Activated T-cell treated with anti-CD3 and anti-CD28 coated beads, Interleukin-2, amount 50 U/mL, for 4 hours (primary cell): Measurements from ENCODE around the gene GALNT10. TPM values are rescaled to one million over a fixed set of nuclear protein-coding genes. Genes with fewer than 3 reads are reported as not detected.

Experiments used
- ATAC-seq, 2 donors: fragments of 200-7000 bp; cut with Tn5 transposase; one replicate each; pipeline ENCODE4 v1.10.0; 2021
- DNase-seq: peaks from one replicate; pipeline ENCODE4 v3.0.0-alpha.2; 2020
- H3K27me3 Mint-ChIP-seq: one replicate; pipeline ENCODE4 v1.8.0; 2021; ENCODE audit warnings: low read depth, mixed read lengths
- H3K36me3 Mint-ChIP-seq: one replicate; pipeline ENCODE4 v1.8.0; 2022; ENCODE audit warnings: mixed read lengths; ENCODE audit not compliant: insufficient read depth
- H3K4me1 Mint-ChIP-seq: one replicate; pipeline ENCODE4 v1.8.0; 2021; ENCODE audit warnings: low read depth, mixed read lengths
- H3K4me3 Mint-ChIP-seq: one replicate; pipeline ENCODE4 v1.8.0; 2021; ENCODE audit warnings: mild to moderate bottlenecking, moderate library complexity, mixed read lengths
- H3K9me3 Mint-ChIP-seq: one replicate; pipeline ENCODE4 v1.8.0; 2021; ENCODE audit warnings: mixed read lengths
- total RNA-seq, 3 donors: library from RNA; stranded (reverse); gene quantifications; one replicate each; pipeline ENCODE4 v1.2.1, GENCODE V29; 2021

Gene GALNT10
- total RNA-seq, 3 donors from 2014 or later = 26.8 to 34.8 (median 34.6) TPM

GRCh38 chr5:154244476-154244875, 53.9 kb downstream of the GALNT10 start:
- no peaks in the 10 kb centered on the region for H3K27me3 Mint-ChIP-seq
- ATAC-seq = no peak
- no peaks in the 10 kb centered on the region for H3K9me3 Mint-ChIP-seq
- peaks cover 19% of the 10 kb centered on the region for H3K4me1 Mint-ChIP-seq
- peaks cover 10% of the 10 kb centered on the region for H3K36me3 Mint-ChIP-seq
- DNase-seq = no peak
- H3K4me3 Mint-ChIP-seq = no peak overlapping the region

- peaks cover 13% of the 10 kb centered on the region for H3K9me3 Mint-ChIP-seq
- DNase-seq (no peak), ATAC-seq (no peak)
- H3K4me1 Mint-ChIP-seq = peaks cover 9% of the 10 kb centered on the region
- no peaks in the 10 kb centered on the region for H3K27me3 Mint-ChIP-seq
- H3K36me3 Mint-ChIP-seq = peaks cover 27% of the 10 kb centered on the region
- no peak overlapping the region for H3K4me3 Mint-ChIP-seq
These were observed 58.2 kb downstream of the GALNT10 start for GRCh38 chr5:154248691-154249090.

- H3K27me3 Mint-ChIP-seq = no peaks in the 10 kb centered on the region
- ATAC-seq (no peak), DNase-seq (no peak)
- no peak overlapping the region for H3K4me3 Mint-ChIP-seq
- H3K9me3 Mint-ChIP-seq = peaks cover 13% of the 10 kb centered on the region
- peaks cover 7% of the 10 kb centered on the region for H3K4me1 Mint-ChIP-seq
- H3K36me3 Mint-ChIP-seq = peaks cover 31% of the 10 kb centered on the region
These were observed 59.3 kb downstream of the GALNT10 start for GRCh38 chr5:154249826-154250225.

GRCh38 chr5:154251529-154251928, 61.0 kb downstream of the GALNT10 start:
- H3K4me3 Mint-ChIP-seq = no peak overlapping the region
- ATAC-seq (no peak), DNase-seq (no peak)
- no peaks in the 10 kb centered on the region for H3K27me3 Mint-ChIP-seq
- H3K36me3 Mint-ChIP-seq = peaks cover 34% of the 10 kb centered on the region
- peaks cover 4% of the 10 kb centered on the region for H3K4me1 Mint-ChIP-seq
- H3K9me3 Mint-ChIP-seq = peaks cover 13% of the 10 kb centered on the region

- H3K36me3 Mint-ChIP-seq = peaks cover 40% of the 10 kb centered on the region
- H3K27me3 Mint-ChIP-seq = no peaks in the 10 kb centered on the region
- no peak overlapping the region for H3K4me3 Mint-ChIP-seq
- peaks cover 5% of the 10 kb centered on the region for H3K4me1 Mint-ChIP-seq
- ATAC-seq = no peak
- no peak for DNase-seq
- peaks cover 13% of the 10 kb centered on the region for H3K9me3 Mint-ChIP-seq
These were observed 63.3 kb downstream of the GALNT10 start for GRCh38 chr5:154253807-154254206.

GRCh38 chr5:154254896-154255295, 64.4 kb downstream of the GALNT10 start:
- Mint-ChIP-seq H3K4me3 (no peak overlapping the region), H3K27me3 (no peaks in the 10 kb centered on the region), H3K4me1 (peaks cover 3% of the 10 kb centered on the region), H3K9me3 (peaks cover 13% of the 10 kb centered on the region), H3K36me3 (peaks cover 44% of the 10 kb centered on the region)
- no peak for ATAC-seq
- DNase-seq = no peak

- no peaks in the 10 kb centered on the region for H3K27me3 Mint-ChIP-seq
- H3K36me3 Mint-ChIP-seq = peaks cover 36% of the 10 kb centered on the region
- H3K9me3 Mint-ChIP-seq = peaks cover 9% of the 10 kb centered on the region
- H3K4me1 Mint-ChIP-seq = peaks cover 3% of the 10 kb centered on the region
- no peak overlapping the region for H3K4me3 Mint-ChIP-seq
- DNase-seq = no peak
- ATAC-seq = no peak
These were observed 66.5 kb downstream of the GALNT10 start for GRCh38 chr5:154257046-154257445.

GRCh38 chr5:154258531-154259217, 68.1 kb downstream of the GALNT10 start:
- Mint-ChIP-seq H3K27me3 (no peaks in the 10 kb centered on the region), H3K9me3 (no peaks in the 10 kb centered on the region), H3K4me3 (no peak overlapping the region), H3K4me1 (peaks cover 3% of the 10 kb centered on the region), H3K36me3 (peaks cover 36% of the 10 kb centered on the region)
- DNase-seq (no peak), ATAC-seq (no peak)

- no peak overlapping the region for H3K4me3 Mint-ChIP-seq
- peaks cover 6% of the 10 kb centered on the region for H3K4me1 Mint-ChIP-seq
- H3K27me3 Mint-ChIP-seq = no peaks in the 10 kb centered on the region
- no peak for ATAC-seq
- DNase-seq = no peak
- peaks cover 24% of the 10 kb centered on the region for H3K36me3 Mint-ChIP-seq
- no peaks in the 10 kb centered on the region for H3K9me3 Mint-ChIP-seq
These were observed 69.8 kb downstream of the GALNT10 start for GRCh38 chr5:154260224-154260927.

GRCh38 chr5:154262342-154262741, 71.8 kb downstream of the GALNT10 start:
- H3K27me3 Mint-ChIP-seq = no peaks in the 10 kb centered on the region
- H3K36me3 Mint-ChIP-seq = peaks cover 26% of the 10 kb centered on the region
- ATAC-seq (no peak), DNase-seq (no peak)
- H3K4me3 Mint-ChIP-seq = no peak overlapping the region
- peaks cover 4% of the 10 kb centered on the region for H3K4me1 Mint-ChIP-seq
- no peaks in the 10 kb centered on the region for H3K9me3 Mint-ChIP-seq

- no peak for ATAC-seq
- Mint-ChIP-seq H3K27me3 (no peaks in the 10 kb centered on the region), H3K4me3 (no peak overlapping the region), H3K4me1 (peaks cover 6% of the 10 kb centered on the region), H3K9me3 (no peaks in the 10 kb centered on the region), H3K36me3 (peaks cover 19% of the 10 kb centered on the region)
- DNase-seq = no peak
These were observed 74.1 kb downstream of the GALNT10 start for GRCh38 chr5:154264549-154265196.

GRCh38 chr5:154265197-154265773, 74.8 kb downstream of the GALNT10 start:
- ATAC-seq (no peak), DNase-seq (no peak)
- Mint-ChIP-seq H3K9me3 (no peaks in the 10 kb centered on the region), H3K36me3 (peaks cover 19% of the 10 kb centered on the region), H3K4me3 (no peak overlapping the region), H3K27me3 (no peaks in the 10 kb centered on the region), H3K4me1 (peaks cover 6% of the 10 kb centered on the region)

- Mint-ChIP-seq H3K27me3 (no peaks in the 10 kb centered on the region), H3K36me3 (peaks cover 13% of the 10 kb centered on the region), H3K4me3 (no peak overlapping the region), H3K4me1 (peaks cover 20% of the 10 kb centered on the region), H3K9me3 (no peaks in the 10 kb centered on the region)
- ATAC-seq = no peak
- DNase-seq = no peak
These were observed 77.0 kb downstream of the GALNT10 start for GRCh38 chr5:154267516-154267915.

GRCh38 chr5:154268073-154268472, 77.5 kb downstream of the GALNT10 start:
- Mint-ChIP-seq H3K36me3 (peaks cover 9% of the 10 kb centered on the region), H3K4me1 (peaks cover 25% of the 10 kb centered on the region), H3K4me3 (no peak overlapping the region), H3K9me3 (no peaks in the 10 kb centered on the region), H3K27me3 (no peaks in the 10 kb centered on the region)
- ATAC-seq (no peak), DNase-seq (no peak)
